Astrocyte (in vitro differentiated cells and primary cell): ENCODE results near the gene USP40. TPM values are rescaled to one million over a fixed set of nuclear protein-coding genes. Genes with fewer than 3 reads are reported as not detected.

Experiments
- DNase-seq: peaks from one replicate; pipeline ENCODE4 v3.0.0-alpha.2; 2010; ENCODE audit warnings: low read depth
- FAIRE-seq: peaks from 2 replicates; lab custom pipeline; 2011; peaks lifted over from hg19 to GRCh38; lab: Jason Lieb, UNC
- H2AFZ ChIP-seq: 2 replicates; pipeline ENCODE4 v1.6.0; 2012; ENCODE audit warnings: low read depth, low read length, inconsistent platforms
- H3K27ac ChIP-seq: 2 replicates; pipeline ENCODE4 v1.5.1; 2011; ENCODE audit warnings: low read depth, low read length, inconsistent platforms
- H3K27me3 ChIP-seq: 2 replicates; pipeline ENCODE4 v1.6.0; 2011; ENCODE audit warnings: low read length, inconsistent platforms; ENCODE audit not compliant: insufficient read depth
- H3K36me3 ChIP-seq: 2 replicates; pipeline ENCODE4 v1.5.1; 2011; ENCODE audit warnings: low read length, inconsistent platforms; ENCODE audit not compliant: insufficient read depth
- H3K4me1 ChIP-seq: 2 replicates; pipeline ENCODE4 v1.5.1; 2011; ENCODE audit warnings: low read length, inconsistent platforms; ENCODE audit not compliant: insufficient read depth
- H3K4me2 ChIP-seq: 2 replicates; pipeline ENCODE4 v1.6.0; 2012; ENCODE audit warnings: low read length, inconsistent platforms
- H3K4me3 ChIP-seq: 2 replicates; pipeline ENCODE4 v1.5.1; 2011; ENCODE audit warnings: low read depth, mild to moderate bottlenecking, low read length, inconsistent platforms; ENCODE audit not compliant: insufficient read depth
- H3K79me2 ChIP-seq: 2 replicates; pipeline ENCODE4 v1.6.0; 2012; ENCODE audit warnings: mild to moderate bottlenecking, low read length, inconsistent platforms; ENCODE audit not compliant: insufficient read depth
- H3K9ac ChIP-seq: 2 replicates; pipeline ENCODE4 v1.6.0; 2012; ENCODE audit warnings: mild to moderate bottlenecking, low read length, inconsistent platforms
- H3K9me3 ChIP-seq: 2 replicates; pipeline ENCODE4 v1.5.1; 2012; ENCODE audit warnings: low read depth, mild to moderate bottlenecking, low read length, inconsistent platforms; ENCODE audit not compliant: insufficient read depth
- H4K20me1 ChIP-seq: 2 replicates; pipeline ENCODE4 v1.6.0; 2012; ENCODE audit warnings: low read length, inconsistent platforms; ENCODE audit not compliant: insufficient read depth
- H3K27ac Mint-ChIP-seq: one replicate; pipeline ENCODE4 v1.8.0; 2021; ENCODE audit warnings: mild to moderate bottlenecking, mixed read lengths; ENCODE audit not compliant: unreplicated experiment
- H3K27me3 Mint-ChIP-seq: one replicate; pipeline ENCODE4 v1.8.0; 2021; ENCODE audit warnings: low read depth, mixed read lengths; ENCODE audit not compliant: unreplicated experiment
- H3K36me3 Mint-ChIP-seq: one replicate; pipeline ENCODE4 v1.8.0; 2021; ENCODE audit warnings: low read depth, mixed read lengths; ENCODE audit not compliant: unreplicated experiment
- H3K4me1 Mint-ChIP-seq: one replicate; pipeline ENCODE4 v1.8.0; 2021; ENCODE audit warnings: low read depth, mixed read lengths; ENCODE audit not compliant: unreplicated experiment
- H3K4me3 Mint-ChIP-seq: one replicate; pipeline ENCODE4 v1.8.0; 2021; ENCODE audit warnings: mild to moderate bottlenecking, moderate library complexity, mixed read lengths; ENCODE audit not compliant: unreplicated experiment
- H3K9me3 Mint-ChIP-seq: one replicate; pipeline ENCODE4 v1.8.0; 2021; ENCODE audit warnings: mild to moderate bottlenecking, mixed read lengths; ENCODE audit not compliant: unreplicated experiment
- CTCF ChIP-seq: IDR thresholded peaks from 2 replicates; pipeline ENCODE4 v1.5.1; 2011; ENCODE audit warnings: low read depth, mild to moderate bottlenecking, inconsistent platforms, low read length, moderate library complexity; ENCODE audit not compliant: insufficient read depth
- EZH2 ChIP-seq: IDR thresholded peaks from 2 replicates; pipeline ENCODE4 v1.6.1; 2012; ENCODE audit warnings: mild to moderate bottlenecking, low read length, inconsistent platforms; ENCODE audit not compliant: insufficient read depth
- total RNA-seq: library from RNA; stranded (reverse); gene quantifications from 2 replicates; pipeline ENCODE4 v1.2.1, GENCODE V29; 2021

Gene USP40
- total RNA-seq, 1 donor from 2014 or later: 25.4 TPM

GRCh38 chr2:233460726-233461441, 105.7 kb downstream of the USP40 start:
- H3K4me1 ChIP-seq: no peaks in the 10 kb centered on the region
- no peak for TF ChIP-seq CTCF
- no peak for TF ChIP-seq EZH2
- H3K4me3 ChIP-seq: no peak overlapping the region
- DNase-seq (no peak), FAIRE-seq (no peak)
- Mint-ChIP-seq H3K27ac (no peak overlapping the region), H3K36me3 (peaks cover 9% of the 10 kb centered on the region), H3K9me3 (no peaks in the 10 kb centered on the region), H3K4me1 (no peaks in the 10 kb centered on the region), H3K4me3 (no peak overlapping the region), H3K27me3 (no peaks in the 10 kb centered on the region)
- no peak overlapping the region for H2AFZ ChIP-seq
- no peak overlapping the region for H3K27ac ChIP-seq
- H3K9ac ChIP-seq: no peak overlapping the region
- peaks cover 4% of the 10 kb centered on the region for H3K36me3 ChIP-seq
- no peak overlapping the region for H3K4me2 ChIP-seq
- H3K79me2 ChIP-seq: no peaks in the 10 kb centered on the region
- no peaks in the 10 kb centered on the region for H4K20me1 ChIP-seq
- H3K27me3 ChIP-seq: no peaks in the 10 kb centered on the region
- no peaks in the 10 kb centered on the region for H3K9me3 ChIP-seq

- no peaks in the 10 kb centered on the region for H3K79me2 ChIP-seq
- H3K4me3 ChIP-seq: no peak overlapping the region
- H4K20me1 ChIP-seq: no peaks in the 10 kb centered on the region
- H3K9ac ChIP-seq: no peak overlapping the region
- H3K27me3 ChIP-seq: no peaks in the 10 kb centered on the region
- H3K4me3 Mint-ChIP-seq: no peak overlapping the region
- H3K36me3 Mint-ChIP-seq: peaks cover 16% of the 10 kb centered on the region
- H3K27ac ChIP-seq: no peak overlapping the region
- TF ChIP-seq CTCF (no peak), EZH2 (no peak)
- H2AFZ ChIP-seq: no peak overlapping the region
- H3K36me3 ChIP-seq: peaks cover 13% of the 10 kb centered on the region
- H3K27me3 Mint-ChIP-seq: no peaks in the 10 kb centered on the region
- DNase-seq (no peak), FAIRE-seq (no peak)
- H3K4me1 Mint-ChIP-seq: no peaks in the 10 kb centered on the region
- no peaks in the 10 kb centered on the region for H3K9me3 ChIP-seq
- H3K4me1 ChIP-seq: no peaks in the 10 kb centered on the region
- H3K9me3 Mint-ChIP-seq: no peaks in the 10 kb centered on the region
- no peak overlapping the region for H3K27ac Mint-ChIP-seq
- no peak overlapping the region for H3K4me2 ChIP-seq
Measured at GRCh38 chr2:233459426-233459825, 107.2 kb downstream of the USP40 start.

- no peak overlapping the region for H3K4me2 ChIP-seq
- FAIRE-seq (no peak), DNase-seq (no peak)
- no peaks in the 10 kb centered on the region for H3K9me3 ChIP-seq
- no peak overlapping the region for H3K27ac ChIP-seq
- Mint-ChIP-seq H3K27ac (no peak overlapping the region), H3K9me3 (no peaks in the 10 kb centered on the region), H3K4me3 (no peak overlapping the region), H3K4me1 (no peaks in the 10 kb centered on the region), H3K27me3 (no peaks in the 10 kb centered on the region), H3K36me3 (peaks cover 14% of the 10 kb centered on the region)
- no peaks in the 10 kb centered on the region for H3K79me2 ChIP-seq
- no peak for TF ChIP-seq CTCF
- H3K36me3 ChIP-seq: peaks cover 13% of the 10 kb centered on the region
- H2AFZ ChIP-seq: no peak overlapping the region
- no peaks in the 10 kb centered on the region for H4K20me1 ChIP-seq
- H3K4me3 ChIP-seq: no peak overlapping the region
- no peaks in the 10 kb centered on the region for H3K4me1 ChIP-seq
- no peak overlapping the region for H3K9ac ChIP-seq
- no peaks in the 10 kb centered on the region for H3K27me3 ChIP-seq
Measured at GRCh38 chr2:233458826-233459225, 107.8 kb downstream of the USP40 start.
